Liver (tissue), 9 donors: ENCODE measurements around the gene KRT84. TPM values are rescaled to one million over a fixed set of nuclear protein-coding genes. Genes with fewer than 3 reads are reported as not detected.

Experiments used
- DNase-seq: peaks from one replicate; pipeline ENCODE4 v3.0.0-alpha.2; 2017; ENCODE audit warnings: low spot score
- H3K27ac ChIP-seq, 2 donors: one replicate each; pipeline ENCODE4 v1.7.0; 2013; ENCODE audit warnings: inconsistent platforms in 2 of 2, low read length in 2 of 2, control low read depth in 1 of 2, low read depth in 1 of 2, mild to moderate bottlenecking in 1 of 2
- H3K27me3 ChIP-seq, 4 donors: one replicate each; pipeline versions ENCODE4 v1.6.1 to v1.7.0; 2013; ENCODE audit warnings: low read length in 3 of 4, inconsistent platforms in 1 of 4, mild to moderate bottlenecking in 1 of 4, moderate library complexity in 1 of 4; ENCODE audit not compliant: control insufficient read depth in 4 of 4, insufficient read depth in 4 of 4
- H3K36me3 ChIP-seq, 4 donors: one replicate each; pipeline versions ENCODE4 v1.6.1 to v1.7.0; 2013; ENCODE audit warnings: low read length in 3 of 4, mild to moderate bottlenecking in 3 of 4, low read depth in 1 of 4, moderate library complexity in 1 of 4; ENCODE audit not compliant: control insufficient read depth in 4 of 4, insufficient read depth in 3 of 4
- H3K4me1 ChIP-seq, 4 donors: one replicate each; pipeline versions ENCODE4 v1.6.1 to v1.7.0; 2013; ENCODE audit warnings: low read length in 3 of 4, mild to moderate bottlenecking in 3 of 4, moderate library complexity in 1 of 4; ENCODE audit not compliant: control insufficient read depth in 4 of 4, insufficient read depth in 4 of 4
- H3K4me3 ChIP-seq, 3 donors: one replicate each; pipeline versions ENCODE4 v1.6.1 to v1.7.0; 2013; ENCODE audit warnings: low read length in 3 of 3, control low read depth in 1 of 3, low read depth in 1 of 3, mild to moderate bottlenecking in 1 of 3
- H3K9ac ChIP-seq, 2 donors: one replicate each; pipeline ENCODE4 v1.7.0; 2013; ENCODE audit warnings: low read length in 2 of 2, mild to moderate bottlenecking in 2 of 2, moderate library complexity in 2 of 2, control low read depth in 1 of 2, low read depth in 1 of 2
- H3K9me3 ChIP-seq, 4 donors: one replicate each; pipeline versions ENCODE4 v1.6.1 to v1.7.0; 2013; ENCODE audit warnings: low read length in 3 of 4; ENCODE audit not compliant: control insufficient read depth in 4 of 4
- GABPA ChIP-seq, 2 donors: IDR thresholded peaks in 1 of 2; conservative IDR thresholded peaks in 1 of 2; 2 replicates each; pipeline ENCODE4 v1.6.1; 2016; ENCODE audit warnings: antibody characterized with exemption in 2 of 2, mild to moderate bottlenecking in 1 of 2, moderate library complexity in 1 of 2
- HNF4A ChIP-seq, 2 donors: conservative IDR thresholded peaks; 2 replicates each; pipeline ENCODE4 v1.6.1; 2016; ENCODE audit warnings: antibody characterized with exemption in 2 of 2, mild to moderate bottlenecking in 2 of 2
- HNF4G ChIP-seq: IDR thresholded peaks from 2 replicates; pipeline ENCODE4 v1.6.1; 2016; ENCODE audit warnings: antibody characterized with exemption
- NR2F2 ChIP-seq: IDR thresholded peaks from 2 replicates; pipeline ENCODE4 v1.6.1; 2016; ENCODE audit warnings: antibody characterized with exemption
- RAD21 ChIP-seq, 2 donors: IDR thresholded peaks; 2 replicates each; pipeline ENCODE4 v1.6.1; 2016; ENCODE audit warnings: antibody characterized with exemption in 2 of 2, mild to moderate bottlenecking in 2 of 2
- RXRA ChIP-seq, 2 donors: IDR thresholded peaks; 2 replicates each; pipeline ENCODE4 v1.6.1; 2017 to 2018; ENCODE audit warnings: antibody characterized with exemption in 2 of 2, mild to moderate bottlenecking in 1 of 2
- SP1 ChIP-seq: IDR thresholded peaks from 2 replicates; pipeline ENCODE4 v1.6.1; 2018; ENCODE audit warnings: antibody characterized with exemption, mild to moderate bottlenecking
- TAF1 ChIP-seq: conservative IDR thresholded peaks from 2 replicates; pipeline ENCODE4 v1.6.1; 2016; ENCODE audit warnings: antibody characterized with exemption, mild to moderate bottlenecking
- YY1 ChIP-seq: IDR thresholded peaks from 2 replicates; pipeline ENCODE4 v1.6.1; 2016; ENCODE audit warnings: antibody characterized with exemption, mild to moderate bottlenecking
- WGBS: extraction: QIAGEN DNeasy Blood & Tissue Kit; methylation state at CpG from one replicate; pipeline ENCODE4 v1.1.7; 2013; 5-methylcytosine and 5-hydroxymethylcytosine counted together
- polyA plus RNA-seq, 2 donors: library from polyadenylated mRNA; stranded (reverse) in 1 of 2; unstranded in 1 of 2; fragments of 200-250 nt in 1 of 2; fragments of >200 nt in 1 of 2; fragmentation: Nextera tagmentation in 1 of 2; extraction: Ambion mirVana in 1 of 2; gene quantifications; one replicate each; pipeline versions ENCODE4 v1.2.1 to v1.2.3, GENCODE V29; 2013 to 2015
- total RNA-seq, 2 donors: library from RNA; depleted of rRNA; stranded (reverse); fragments of >200 nt; gene quantifications; one replicate each; pipeline ENCODE4 v1.2.3, GENCODE V29; 2014
- TF ChIP-seq, protein P1 (sequence below): IDR thresholded peaks from 2 replicates; pipeline ENCODE4 v1.6.1; 2016; ENCODE audit warnings: antibody characterized with exemption, mild to moderate bottlenecking
- TF ChIP-seq, protein P2 (sequence below): fragments of 150-350 bp; IDR thresholded peaks from 2 replicates; pipeline ENCODE4 v1.5.1; 2017; ENCODE audit warnings: improper control_type of control experiment, low read depth, low read length; ENCODE audit not compliant: missing input control
- TF ChIP-seq, protein P3 (sequence below): IDR thresholded peaks from 2 replicates; pipeline ENCODE4 v1.6.1; 2016; ENCODE audit warnings: antibody characterized with exemption
- TF ChIP-seq, protein P4 (sequence below): IDR thresholded peaks from 2 replicates; pipeline ENCODE4 v1.6.1; 2016; ENCODE audit warnings: antibody characterized with exemption
- donor health status: healthy.
- donor health status: healthy.
- donor health status: healthy.
- donor health status: healthy.
- donor health status: healthy.

Gene KRT84
- total and polyA plus RNA-seq, 4 donors: not detected

DNA sequence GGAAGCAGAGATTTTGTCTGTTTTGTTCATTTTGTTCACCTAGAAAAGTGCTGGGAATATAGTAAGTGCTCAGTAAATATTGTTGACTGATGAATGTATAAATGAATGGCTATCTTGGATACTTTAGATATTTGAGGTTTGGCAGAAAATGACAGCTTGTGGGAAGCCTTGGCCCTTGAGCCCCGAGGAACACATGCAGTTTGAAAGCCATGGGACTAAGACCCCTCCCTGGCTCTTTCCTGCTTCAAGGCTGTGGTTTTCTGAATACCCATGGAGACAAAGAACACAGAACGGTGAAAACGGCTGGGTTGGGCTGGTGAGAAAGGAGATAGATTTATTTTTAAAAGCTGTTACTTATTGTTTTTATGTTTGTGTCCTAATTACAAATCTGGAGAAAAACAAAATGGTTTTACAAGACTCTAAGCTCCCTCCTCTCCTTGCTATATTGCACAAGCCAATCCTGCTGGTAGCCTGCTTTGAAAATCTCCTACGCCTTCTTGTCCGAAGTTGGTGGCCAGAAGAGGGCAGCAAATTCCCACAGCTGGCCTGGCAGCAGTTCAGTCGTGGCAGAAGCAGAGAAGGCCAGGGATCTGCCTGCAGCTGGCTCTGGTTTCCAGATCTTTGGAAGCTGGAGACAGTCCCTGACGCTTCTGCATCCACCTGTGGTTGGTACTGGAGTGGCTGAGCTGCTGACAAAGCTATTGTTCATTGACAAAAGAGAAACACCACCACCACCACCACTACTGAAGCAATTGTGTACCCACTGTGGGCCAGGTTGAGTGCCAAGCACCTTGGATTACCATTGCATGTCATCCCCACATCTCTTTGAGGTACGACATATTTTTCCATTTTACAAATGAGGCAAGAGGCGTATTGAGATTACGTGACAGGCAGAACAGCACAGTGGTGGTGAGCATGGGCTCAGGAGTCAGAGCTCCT is 13.0 kb downstream of the KRT84 start:
- no peak overlapping the region for H3K4me3 ChIP-seq
- WGBS: 37% methylated on average over 10 of the region's 10 CpGs
- no peaks in the 10 kb centered on the region for H3K4me1 ChIP-seq
- H3K9ac ChIP-seq: no peak overlapping the region
- no peak overlapping the region for H3K27ac ChIP-seq
- TF ChIP-seq TAF1: no peak
- no peak for TF ChIP-seq HNF4G
- TF ChIP-seq, protein P1, sequence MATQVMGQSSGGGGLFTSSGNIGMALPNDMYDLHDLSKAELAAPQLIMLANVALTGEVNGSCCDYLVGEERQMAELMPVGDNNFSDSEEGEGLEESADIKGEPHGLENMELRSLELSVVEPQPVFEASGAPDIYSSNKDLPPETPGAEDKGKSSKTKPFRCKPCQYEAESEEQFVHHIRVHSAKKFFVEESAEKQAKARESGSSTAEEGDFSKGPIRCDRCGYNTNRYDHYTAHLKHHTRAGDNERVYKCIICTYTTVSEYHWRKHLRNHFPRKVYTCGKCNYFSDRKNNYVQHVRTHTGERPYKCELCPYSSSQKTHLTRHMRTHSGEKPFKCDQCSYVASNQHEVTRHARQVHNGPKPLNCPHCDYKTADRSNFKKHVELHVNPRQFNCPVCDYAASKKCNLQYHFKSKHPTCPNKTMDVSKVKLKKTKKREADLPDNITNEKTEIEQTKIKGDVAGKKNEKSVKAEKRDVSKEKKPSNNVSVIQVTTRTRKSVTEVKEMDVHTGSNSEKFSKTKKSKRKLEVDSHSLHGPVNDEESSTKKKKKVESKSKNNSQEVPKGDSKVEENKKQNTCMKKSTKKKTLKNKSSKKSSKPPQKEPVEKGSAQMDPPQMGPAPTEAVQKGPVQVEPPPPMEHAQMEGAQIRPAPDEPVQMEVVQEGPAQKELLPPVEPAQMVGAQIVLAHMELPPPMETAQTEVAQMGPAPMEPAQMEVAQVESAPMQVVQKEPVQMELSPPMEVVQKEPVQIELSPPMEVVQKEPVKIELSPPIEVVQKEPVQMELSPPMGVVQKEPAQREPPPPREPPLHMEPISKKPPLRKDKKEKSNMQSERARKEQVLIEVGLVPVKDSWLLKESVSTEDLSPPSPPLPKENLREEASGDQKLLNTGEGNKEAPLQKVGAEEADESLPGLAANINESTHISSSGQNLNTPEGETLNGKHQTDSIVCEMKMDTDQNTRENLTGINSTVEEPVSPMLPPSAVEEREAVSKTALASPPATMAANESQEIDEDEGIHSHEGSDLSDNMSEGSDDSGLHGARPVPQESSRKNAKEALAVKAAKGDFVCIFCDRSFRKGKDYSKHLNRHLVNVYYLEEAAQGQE: no peak
- no peak for TF ChIP-seq SP1
- TF ChIP-seq YY1: no peak
- TF ChIP-seq, protein P2, sequence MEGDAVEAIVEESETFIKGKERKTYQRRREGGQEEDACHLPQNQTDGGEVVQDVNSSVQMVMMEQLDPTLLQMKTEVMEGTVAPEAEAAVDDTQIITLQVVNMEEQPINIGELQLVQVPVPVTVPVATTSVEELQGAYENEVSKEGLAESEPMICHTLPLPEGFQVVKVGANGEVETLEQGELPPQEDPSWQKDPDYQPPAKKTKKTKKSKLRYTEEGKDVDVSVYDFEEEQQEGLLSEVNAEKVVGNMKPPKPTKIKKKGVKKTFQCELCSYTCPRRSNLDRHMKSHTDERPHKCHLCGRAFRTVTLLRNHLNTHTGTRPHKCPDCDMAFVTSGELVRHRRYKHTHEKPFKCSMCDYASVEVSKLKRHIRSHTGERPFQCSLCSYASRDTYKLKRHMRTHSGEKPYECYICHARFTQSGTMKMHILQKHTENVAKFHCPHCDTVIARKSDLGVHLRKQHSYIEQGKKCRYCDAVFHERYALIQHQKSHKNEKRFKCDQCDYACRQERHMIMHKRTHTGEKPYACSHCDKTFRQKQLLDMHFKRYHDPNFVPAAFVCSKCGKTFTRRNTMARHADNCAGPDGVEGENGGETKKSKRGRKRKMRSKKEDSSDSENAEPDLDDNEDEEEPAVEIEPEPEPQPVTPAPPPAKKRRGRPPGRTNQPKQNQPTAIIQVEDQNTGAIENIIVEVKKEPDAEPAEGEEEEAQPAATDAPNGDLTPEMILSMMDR: peak; percentile 91
- TF ChIP-seq RXRA (IDR thresholded peaks at IDR 0.05): peak in 1 of 2 donors; percentile 23
- TF ChIP-seq GABPA (IDR thresholded peaks at IDR 0.05 in 1 of 2, conservative IDR thresholded peaks at IDR 0.05 in 1 of 2): no peak
- TF ChIP-seq RAD21 (IDR thresholded peaks at IDR 0.05): peak; percentile 96 to 97
- peak in 1 of 2 donors; percentile 39 for TF ChIP-seq HNF4A (conservative IDR thresholded peaks at IDR 0.05)
- no peaks in the 10 kb centered on the region for H3K27me3 ChIP-seq
- peak; percentile 72 for DNase-seq
- H3K9me3 ChIP-seq: no peaks in the 10 kb centered on the region
- no peaks in the 10 kb centered on the region for H3K36me3 ChIP-seq

DNA sequence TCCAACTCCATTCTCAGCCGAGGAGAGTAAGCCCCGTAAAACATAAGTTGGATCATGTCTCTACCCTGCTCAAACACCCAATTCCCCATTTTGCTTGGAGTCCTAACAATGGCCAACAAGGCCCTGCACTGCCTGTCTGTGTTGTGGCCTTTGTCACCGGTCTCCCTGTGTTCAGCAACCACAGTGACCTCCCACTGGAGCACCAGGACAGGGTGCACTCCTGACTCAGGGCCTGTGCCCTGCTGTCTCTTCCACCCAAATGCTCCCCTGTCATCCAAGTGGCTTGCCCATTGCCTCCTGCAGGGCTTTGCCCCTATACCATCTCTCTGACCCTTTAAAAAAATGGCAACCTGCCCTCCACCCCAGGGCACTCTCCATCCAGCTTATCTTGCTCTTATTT is 13.7 kb downstream of the KRT84 start:
- 86% methylated on average over 3 of the region's 3 CpGs for WGBS
- peak overlapping the region in 1 of 2 donors; percentile 15 for H3K27ac ChIP-seq
- no peaks in the 10 kb centered on the region for H3K9me3 ChIP-seq
- TF ChIP-seq RXRA (IDR thresholded peaks at IDR 0.05) (no peak), NR2F2 (no peak)
- TF ChIP-seq, protein P3, sequence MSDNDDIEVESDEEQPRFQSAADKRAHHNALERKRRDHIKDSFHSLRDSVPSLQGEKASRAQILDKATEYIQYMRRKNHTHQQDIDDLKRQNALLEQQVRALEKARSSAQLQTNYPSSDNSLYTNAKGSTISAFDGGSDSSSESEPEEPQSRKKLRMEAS: no peak
- TF ChIP-seq, protein P4, sequence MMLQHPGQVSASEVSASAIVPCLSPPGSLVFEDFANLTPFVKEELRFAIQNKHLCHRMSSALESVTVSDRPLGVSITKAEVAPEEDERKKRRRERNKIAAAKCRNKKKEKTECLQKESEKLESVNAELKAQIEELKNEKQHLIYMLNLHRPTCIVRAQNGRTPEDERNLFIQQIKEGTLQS: no peak
- no peak for DNase-seq
- no peak overlapping the region for H3K4me3 ChIP-seq
- H3K4me1 ChIP-seq: no peaks in the 10 kb centered on the region
- no peaks in the 10 kb centered on the region for H3K36me3 ChIP-seq
- no peaks in the 10 kb centered on the region for H3K27me3 ChIP-seq
- H3K9ac ChIP-seq: no peak overlapping the region
